H1 (cell line): ENCODE results near the gene CDX2. TPM values are rescaled to one million over a fixed set of nuclear protein-coding genes. Genes with fewer than 3 reads are reported as not detected.

ENCODE experiments used
- CTCF ChIA-PET: fragments of 300-600 bp; sonication (Branson Sonifier 250); formaldehyde crosslinking; loops from one replicate; lab custom pipeline; 2021; ENCODE audit not compliant: partially characterized antibody; lab: Charles Lee
- POLR2A ChIA-PET: fragments of 300-600 bp; sonication (Branson Sonifier 250); formaldehyde crosslinking; loops from one replicate; lab custom pipeline; 2021; ENCODE audit warnings: inconsistent platforms; ENCODE audit not compliant: partially characterized antibody; lab: Charles Lee
- DNase-seq, 2 experiments: peaks; one replicate each; pipeline versions ENCODE4 v3.0.0 to v3.0.0-alpha.2; 2010 to 2022; ENCODE audit warnings: low spot score in 2 of 2, low read depth in 1 of 2, mixed read lengths in 1 of 2
- FAIRE-seq: peaks from 2 replicates; lab custom pipeline; 2011; peaks lifted over from hg19 to GRCh38; lab: Jason Lieb, UNC
- H2AFZ ChIP-seq: 2 replicates; pipeline ENCODE4 v1.8.1; 2012; ENCODE audit warnings: low read length, inconsistent platforms
- H2AK5ac ChIP-seq: 2 replicates; pipeline ENCODE4 v1.6.1; 2013; ENCODE audit warnings: low read depth, low read length
- H2BK120ac ChIP-seq: replicated peaks from 2 replicates; pipeline ENCODE3; 2013; ENCODE audit warnings: low read depth, low read length, inconsistent platforms
- H2BK12ac ChIP-seq: 2 replicates; pipeline ENCODE4 v1.6.1; 2013; ENCODE audit warnings: low read depth, low read length
- H2BK15ac ChIP-seq: 2 replicates; pipeline ENCODE4 v1.6.1; 2013; ENCODE audit warnings: low read length
- H2BK20ac ChIP-seq: 2 replicates; pipeline ENCODE4 v1.6.1; 2013; ENCODE audit warnings: low read length
- H2BK5ac ChIP-seq: 2 replicates; pipeline ENCODE4 v1.6.1; 2013; ENCODE audit warnings: low read depth, low read length
- H3K14ac ChIP-seq: 2 replicates; pipeline ENCODE4 v1.6.1; 2013; ENCODE audit warnings: inconsistent platforms; ENCODE audit not compliant: insufficient read length
- H3K18ac ChIP-seq: 2 replicates; pipeline ENCODE4 v1.6.1; 2013; ENCODE audit warnings: low read length; ENCODE audit errors: extremely low read depth
- H3K23ac ChIP-seq: 2 replicates; pipeline ENCODE4 v1.6.1; 2013; ENCODE audit warnings: inconsistent platforms; ENCODE audit not compliant: insufficient read length
- H3K23me2 ChIP-seq: 2 replicates; pipeline ENCODE4 v1.6.1; 2013; ENCODE audit warnings: low read depth, low read length
- H3K27ac ChIP-seq: 2 replicates; pipeline ENCODE4 v1.6.1; 2011; ENCODE audit warnings: low read depth, low read length, inconsistent platforms
- H3K27me3 ChIP-seq, 4 experiments: replicated peaks in 1 of 4; 1 replicate in 1 of 4; 2 replicates in 3 of 4; pipeline versions ENCODE4 v1.6.1 to v1.8.1; 2011 to 2013; ENCODE audit warnings: low read length in 3 of 4, mild to moderate bottlenecking in 3 of 4, inconsistent platforms in 2 of 4, mixed read lengths in 2 of 4, moderate library complexity in 1 of 4; ENCODE audit not compliant: control insufficient read depth in 3 of 4, insufficient read depth in 3 of 4; ENCODE audit errors: extremely low read depth in 1 of 4
- H3K36me3 ChIP-seq, 4 experiments: 2 replicates each; pipeline versions ENCODE4 v1.6.1 to v1.8.1; 2011 to 2013; ENCODE audit warnings: mild to moderate bottlenecking in 4 of 4, low read length in 3 of 4, moderate library complexity in 2 of 4, control low read depth in 1 of 4, inconsistent platforms in 1 of 4; ENCODE audit not compliant: insufficient read depth in 4 of 4, control insufficient read depth in 2 of 4
- H3K4ac ChIP-seq: replicated peaks from 2 replicates; pipeline ENCODE3; 2013; ENCODE audit warnings: low read length, low read depth, mixed read lengths, inconsistent platforms; ENCODE audit not compliant: insufficient read length
- H3K4me1 ChIP-seq, 4 experiments: replicated peaks in 1 of 4; 1 replicate in 1 of 4; 2 replicates in 3 of 4; pipeline versions ENCODE4 v1.6.1 to v1.8.1; 2011 to 2013; ENCODE audit warnings: low read length in 3 of 4, inconsistent platforms in 2 of 4, mixed read lengths in 1 of 4; ENCODE audit not compliant: insufficient read depth in 4 of 4, control insufficient read depth in 3 of 4
- H3K4me2 ChIP-seq, 2 experiments: 2 replicates each; pipeline versions ENCODE4 v1.6.1 to v1.8.1; 2011 to 2013; ENCODE audit warnings: low read depth in 2 of 2, low read length in 2 of 2, control low read depth in 1 of 2, inconsistent platforms in 1 of 2, mild to moderate bottlenecking in 1 of 2; ENCODE audit not compliant: insufficient read depth in 1 of 2
- H3K4me3 ChIP-seq, 4 experiments: fragments of 200-600, 300-600 bp in 1 of 4; sonication (generic), shearing (Covaris generic), sonication (Bioruptor Twin) in 1 of 4; 2 replicates each; pipeline versions ENCODE4 v1.5.1 to v1.8.1; 2011 to 2016; ENCODE audit warnings: low read length in 4 of 4, low read depth in 3 of 4, control low read depth in 2 of 4, inconsistent platforms in 2 of 4, mild to moderate bottlenecking in 2 of 4, mixed read lengths in 1 of 4, moderate library complexity in 1 of 4; ENCODE audit not compliant: insufficient read depth in 2 of 4; ENCODE audit errors: extremely low read depth in 1 of 4
- H3K56ac ChIP-seq: replicated peaks from 2 replicates; pipeline ENCODE3; 2013; ENCODE audit warnings: low read depth, mild to moderate bottlenecking, mixed read lengths, low read length, inconsistent platforms; ENCODE audit not compliant: insufficient read length
- H3K79me1 ChIP-seq: 2 replicates; pipeline ENCODE4 v1.6.1; 2013; ENCODE audit warnings: low read depth, low read length, control low read depth
- H3K79me2 ChIP-seq, 2 experiments: 2 replicates each; pipeline versions ENCODE4 v1.6.1 to v1.8.1; 2012 to 2013; ENCODE audit warnings: low read length in 2 of 2, mild to moderate bottlenecking in 2 of 2, inconsistent platforms in 1 of 2; ENCODE audit not compliant: insufficient read depth in 2 of 2, control insufficient read depth in 1 of 2
- H3K9ac ChIP-seq, 4 experiments: replicated peaks in 1 of 4; 1 replicate in 1 of 4; 2 replicates in 3 of 4; pipeline versions ENCODE4 v1.6.1 to v1.8.1; 2011 to 2013; ENCODE audit warnings: low read depth in 3 of 4, low read length in 3 of 4, control low read depth in 2 of 4, mild to moderate bottlenecking in 2 of 4, moderate library complexity in 2 of 4, inconsistent platforms in 1 of 4; ENCODE audit errors: extremely low read depth in 1 of 4
- H3K9me3 ChIP-seq, 2 experiments: 2 replicates each; pipeline versions ENCODE4 v1.6.1 to v1.8.1; 2012 to 2013; ENCODE audit warnings: mild to moderate bottlenecking in 2 of 2, moderate library complexity in 2 of 2, control low read depth in 1 of 2, inconsistent platforms in 1 of 2, low read depth in 1 of 2, low read length in 1 of 2, mixed read lengths in 1 of 2; ENCODE audit not compliant: insufficient read depth in 2 of 2
- H4K20me1 ChIP-seq, 2 experiments: replicated peaks in 1 of 2; 2 replicates each; pipeline versions ENCODE3 to v1.8.1; 2011 to 2013; ENCODE audit warnings: inconsistent platforms in 2 of 2, low read length in 2 of 2, mild to moderate bottlenecking in 1 of 2; ENCODE audit not compliant: insufficient read depth in 2 of 2, control insufficient read depth in 1 of 2
- H4K5ac ChIP-seq: 2 replicates; pipeline ENCODE4 v1.6.1; 2013; ENCODE audit warnings: low read length, low read depth, mixed read lengths, inconsistent platforms; ENCODE audit not compliant: insufficient read length
- H4K8ac ChIP-seq: 2 replicates; pipeline ENCODE4 v1.8.0; 2013; ENCODE audit warnings: mild to moderate bottlenecking, moderate library complexity, low read length, inconsistent platforms; ENCODE audit not compliant: insufficient read depth; ENCODE audit errors: extremely low read depth
- H4K91ac ChIP-seq: replicated peaks from 2 replicates; pipeline ENCODE3; 2013; ENCODE audit warnings: low read length, mixed read lengths, inconsistent platforms; ENCODE audit not compliant: insufficient read length
- CTBP2 ChIP-seq: IDR thresholded peaks from 2 replicates; pipeline ENCODE4 v1.7.0; 2011; ENCODE audit warnings: borderline replicate concordance, mild to moderate bottlenecking, moderate library complexity, mixed read lengths, low read length; ENCODE audit not compliant: insufficient read depth, insufficient read length
- GABPA ChIP-seq: IDR thresholded peaks from 2 replicates; pipeline ENCODE4 v1.6.1; 2011; ENCODE audit warnings: mild to moderate bottlenecking, low read length, moderate library complexity, borderline replicate concordance; ENCODE audit not compliant: insufficient read depth
- SIRT6 ChIP-seq: IDR thresholded peaks from one replicate; pipeline ENCODE4 v1.7.1; 2012; ENCODE audit warnings: low read length, inconsistent platforms
- TAF7 ChIP-seq: optimal IDR thresholded peaks from 2 replicates; pipeline ENCODE3; 2011; ENCODE audit warnings: low read depth, mild to moderate bottlenecking, inconsistent platforms, low read length, moderate library complexity, borderline replicate concordance
- WGBS, 2 experiments: shearing (Covaris generic) in 1 of 2; methylation state at CpG; one replicate each; pipeline versions ENCODE4 v1.1.6 to v1.1.7; 2013 to 2015; ENCODE audit warnings: low lambda C conversion rate in 2 of 2, mixed read lengths in 2 of 2, inconsistent platforms in 1 of 2, low coverage in 1 of 2, missing lambda C conversion rate in 1 of 2; ENCODE audit not compliant: insufficient replicate concordance in 2 of 2, insufficient coverage in 1 of 2, insufficient read length in 1 of 2; ENCODE audit errors: extremely low coverage in 1 of 2, missing lambda C conversion rate in 1 of 2; 5-methylcytosine and 5-hydroxymethylcytosine counted together
- polyA plus RNA-seq, 7 experiments: library from polyadenylated mRNA; depleted of rRNA in 3 of 7; stranded (reverse) in 5 of 7; unstranded in 2 of 7; fragments of >200 nt in 5 of 7; fragments of 200-250 nt in 2 of 7; gene quantifications; 1 replicate in 5 of 7; 2 replicates in 1 of 7; 4 replicates in 1 of 7; pipeline versions ENCODE4 v1.2.1 to v1.2.3, GENCODE V29; 2011 to 2013; ENCODE audit warnings: missing spikeins in 2 of 7, mixed read lengths in 2 of 7
- total RNA-seq: library from RNA; stranded (reverse); fragmentation: NEBNext Ultra II Directional; extraction: Animal tissue kit (Norgen Biotek cat#: 25700); gene quantifications from 2 replicates; pipeline ENCODE4 v1.2.1, GENCODE V29; 2021

The CDX2 gene
- total and polyA plus RNA-seq, 2 of the 8 experiments (the other 6 are each of a cell fraction or from before 2014, with no cell fraction given), result 0.09 TPM; not detected in 1

- H3K9me3 ChIP-seq, result no peaks in the 10 kb centered on the region
- WGBS, 2 experiments, result 1% methylated on average over 25 of the region's 65 CpGs; no CpG with 5 or more reads in 1 of the 2 experiments
- H3K56ac ChIP-seq, result no peak overlapping the region
- no peaks in the 10 kb centered on the region for H3K79me2 ChIP-seq
- H3K9ac ChIP-seq, result no peak overlapping the region
- peak overlapping the region; percentile 38 to 63 for H3K4me2 ChIP-seq
- H2BK5ac ChIP-seq, result no peak overlapping the region
- no peak overlapping the region for H3K18ac ChIP-seq
- H3K23me2 ChIP-seq, result peaks cover 2% of the 10 kb centered on the region; the same call in 1 of the 2 replicates
- FAIRE-seq (no peak), DNase-seq (peak in 1 of 2 experiments; percentile 73)
- no peak overlapping the region for H3K4ac ChIP-seq
- no peak overlapping the region for H4K8ac ChIP-seq
- H3K23ac ChIP-seq, result no peak overlapping the region
- H2AFZ ChIP-seq, result no peak overlapping the region
- H4K91ac ChIP-seq, result peak overlapping the region; percentile 9
- peaks cover 97 to 100% (median 100%) of the 10 kb centered on the region in 4 experiments for H3K27me3 ChIP-seq
- H3K27ac ChIP-seq, result no peak overlapping the region
- H3K36me3 ChIP-seq, result peaks cover 0 to 11% (median 0%) of the 10 kb centered on the region in 4 experiments; a peak in 1 of 8 replicates
- no peak overlapping the region for H2BK120ac ChIP-seq
- no peak overlapping the region for H2BK20ac ChIP-seq
- no peak overlapping the region for H2AK5ac ChIP-seq
- ChIA-PET CTCF (interaction anchor here (0.5 to 20.5 kb wide), 12 partner anchors 11 to 610 kb away, joined by 3 to 283 read pairs (median 4); partner anchors contain the start of genes CDX2 and PDX1), POLR2A (interaction anchor here (0.9 to 5.0 kb wide), 3 partner anchors 11 to 54 kb away, joined by 3 to 31 read pairs (median 4); partner anchors contain the start of gene CDX2)
- no peak overlapping the region for H4K5ac ChIP-seq
- H4K20me1 ChIP-seq, result peaks cover 17 to 46% of the 10 kb centered on the region in 2 experiments
- H3K4me1 ChIP-seq, result peaks cover 0 to 13% (median 5%) of the 10 kb centered on the region in 4 experiments; a peak in 5 of 7 replicates
- H3K14ac ChIP-seq, result no peak overlapping the region
- H2BK15ac ChIP-seq, result no peak overlapping the region
- no peaks in the 10 kb centered on the region for H3K79me1 ChIP-seq
- H3K4me3 ChIP-seq, result peak overlapping the region in 1 of 4 experiments; percentile 28; a peak in 2 of 8 replicates
- H2BK12ac ChIP-seq, result peak overlapping the region; percentile 50; the same call in 1 of the 2 replicates
- TF ChIP-seq CTBP2 (peak; percentile 84), TAF7 (no peak), GABPA (0 out of 2 replicates have a peak, but pooled peaks have one; percentile 15), SIRT6 (no peak)
These were observed 9.3 kb upstream of the CDX2 start for GRCh38 chr13:27978301-27978968.
